ENCODE measurements around the gene PALM.
"Not testable (repeated sequence)": the region's sequence is repeated elsewhere in the genome, so short reads cannot be mapped to it uniquely, and the experiment has no call there.

DNA sequence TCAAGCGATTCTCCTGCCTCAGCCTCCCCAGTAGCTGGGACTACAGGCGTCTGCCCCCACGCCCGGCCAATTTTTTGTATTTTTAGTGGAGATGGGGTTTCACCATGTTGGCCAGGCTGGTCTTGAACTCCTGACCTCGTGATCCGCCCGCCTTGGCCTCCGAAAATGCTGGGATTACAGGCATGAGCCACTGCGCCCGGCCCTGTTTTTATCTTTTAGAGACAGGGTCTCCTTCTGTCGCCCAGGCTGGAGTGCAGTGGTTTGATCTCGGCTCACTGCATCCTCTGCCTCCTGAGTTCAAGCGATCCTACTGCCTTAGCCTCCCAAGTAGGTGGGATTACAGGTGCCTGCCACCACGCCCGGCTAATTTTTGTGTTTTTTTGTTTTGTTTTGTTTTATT is 10.2 kb upstream of the PALM start:
- not testable (repeated sequence) for TF ChIP-seq POLR2A (IDR thresholded peaks at IDR 0.05; ENCODE audit: low read depth, low read length); POLR2AphosphoS5 (IDR thresholded peaks at IDR 0.05; ENCODE audit: low read depth, low read length); TAF1 (IDR thresholded peaks at IDR 0.05; ENCODE audit: borderline replicate concordance, low read depth, low read length)

Measured in GM12892 (cell line).